HG03045 (cell line): ENCODE data around the gene STMN1.
"Not testable (repeated sequence)": the region's sequence is repeated elsewhere in the genome, so short reads cannot be mapped to it uniquely, and the experiment has no call there.

Experiments used
- ATAC-seq: cut with Tn5 transposase; IDR thresholded peaks from one replicate; pipeline ENCODE4 v1.9.1; 2021; ENCODE audit warnings: mild to moderate bottlenecking, moderate library complexity; ENCODE audit not compliant: unreplicated experiment

Gene STMN1

GRCh38 chr1:25905680-25906643 is at the start of gene STMN1:
TSS of gene STMN1 (minus strand) at chr1:25906419. CDS start at chr1:25904676, 1,743 bp downstream.
- ATAC-seq, result peak; percentile 53

- ATAC-seq, result no peak
These were observed 49.3 kb upstream of the STMN1 start for GRCh38 chr1:25955553-25955952.

GRCh38 chr1:25954282-25954938 is 48.2 kb upstream of the STMN1 start:
- no peak for ATAC-seq

- no peak for ATAC-seq
These were observed 46.7 kb upstream of the STMN1 start for GRCh38 chr1:25952841-25953401.

GRCh38 chr1:25948641-25949040 is 42.4 kb upstream of the STMN1 start:
- no peak for ATAC-seq

GRCh38 chr1:25947027-25947426 is 40.8 kb upstream of the STMN1 start:
- ATAC-seq, result no peak

GRCh38 chr1:25945761-25946160 is 39.5 kb upstream of the STMN1 start:
- ATAC-seq, result no peak

GRCh38 chr1:25944986-25945385 is 38.8 kb upstream of the STMN1 start:
- no peak for ATAC-seq

- ATAC-seq, result not testable (repeated sequence)
These were observed 37.3 kb upstream of the STMN1 start for GRCh38 chr1:25943511-25943910.

- ATAC-seq, result no peak
These were observed 30.7 kb upstream of the STMN1 start for GRCh38 chr1:25936947-25937346.

- ATAC-seq, result no peak
These were observed 27.5 kb upstream of the STMN1 start for GRCh38 chr1:25933479-25934365.

GRCh38 chr1:25932811-25933400 is 26.7 kb upstream of the STMN1 start:
- ATAC-seq, result not testable (repeated sequence)

GRCh38 chr1:25932321-25932720 is 26.1 kb upstream of the STMN1 start:
- no peak for ATAC-seq

- ATAC-seq, result no peak
These were observed 22.8 kb upstream of the STMN1 start for GRCh38 chr1:25929016-25929415.

GRCh38 chr1:25927521-25928265 is 21.5 kb upstream of the STMN1 start:
- no peak for ATAC-seq

GRCh38 chr1:25926731-25927496 is 20.7 kb upstream of the STMN1 start:
- ATAC-seq, result no peak

GRCh38 chr1:25924454-25924853 is 18.2 kb upstream of the STMN1 start:
- ATAC-seq, result no peak

- no peak for ATAC-seq
These were observed 16.8 kb upstream of the STMN1 start for GRCh38 chr1:25922971-25923552.
